ENCODE data around the gene DPP9.

DNA sequence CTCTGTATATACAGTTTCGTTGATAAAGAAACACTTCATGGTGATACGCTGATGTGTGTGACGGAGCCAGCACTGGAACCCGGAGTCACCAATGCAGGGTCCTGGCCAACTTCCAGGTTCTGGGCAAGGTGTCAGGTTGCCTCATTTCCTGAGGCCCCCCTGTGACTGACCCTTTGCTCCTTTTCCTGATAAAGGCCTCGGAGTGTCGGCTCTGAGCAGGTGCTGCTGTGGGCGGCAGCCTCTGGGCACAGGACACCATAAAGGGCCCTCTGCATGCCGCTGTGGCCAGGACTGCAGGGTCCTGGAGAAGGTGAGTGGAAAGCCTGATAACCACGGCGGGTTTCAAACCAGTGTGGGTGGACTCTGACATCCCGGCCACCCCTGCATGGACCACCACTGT is 36.2 kb downstream of the DPP9 start:
- no peak for TF ChIP-seq POLR2A (IDR thresholded peaks at IDR 0.05)
- TF ChIP-seq CTCF (IDR thresholded peaks at IDR 0.05), result no peak
- no peak for TF ChIP-seq POLR2AphosphoS5 (IDR thresholded peaks at IDR 0.05; ENCODE audit: insufficient read depth in 1 of 2, low read depth in 1 of 2)
